Neural progenitor cell (in vitro differentiated cells): ENCODE data around the gene TCHP. TPM values are rescaled to one million over a fixed set of nuclear protein-coding genes. Genes with fewer than 3 reads are reported as not detected.

Source experiments
- DNase-seq: peaks from one replicate; pipeline ENCODE4 v3.0.0-alpha.2; 2016; ENCODE audit warnings: low spot score
- H2AFZ ChIP-seq: fragments of 200-600 bp; sonication (generic); replicated peaks from 2 replicates; pipeline ENCODE4 v1.6.1; 2016; ENCODE audit warnings: antibody characterized with exemption
- H3F3A ChIP-seq: fragments of 200-600 bp; sonication (generic); 2 replicates; pipeline ENCODE4 v1.6.1; 2016; ENCODE audit warnings: antibody characterized with exemption, low read depth
- H3K27ac ChIP-seq: fragments of 200-600 bp; sonication (generic); 2 replicates; pipeline ENCODE4 v1.5.1; 2016; ENCODE audit warnings: mild to moderate bottlenecking
- H3K27me3 ChIP-seq: fragments of 200-600 bp; sonication (generic); 2 replicates; pipeline ENCODE4 v1.6.1; 2016; ENCODE audit warnings: mild to moderate bottlenecking, moderate library complexity
- H3K36me3 ChIP-seq: fragments of 200-600 bp; sonication (generic); 2 replicates; pipeline ENCODE4 v1.5.1; 2016
- H3K4me1 ChIP-seq: fragments of 200-600 bp; sonication (generic); 2 replicates; pipeline ENCODE4 v1.6.1; 2016; ENCODE audit warnings: mixed run types
- H3K4me2 ChIP-seq: fragments of 200-600 bp; sonication (generic); 2 replicates; pipeline ENCODE4 v1.6.1; 2016
- H3K4me3 ChIP-seq: fragments of 200-600 bp; sonication (generic); 2 replicates; pipeline ENCODE4 v1.5.1; 2016
- H3K79me2 ChIP-seq: fragments of 200-600 bp; sonication (generic); 2 replicates; pipeline ENCODE4 v1.6.1; 2016; ENCODE audit warnings: low read depth
- H3K9ac ChIP-seq: fragments of 200-600 bp; sonication (generic); 2 replicates; pipeline ENCODE4 v1.6.1; 2016
- H3K9me3 ChIP-seq: fragments of 200-600 bp; sonication (generic); 2 replicates; pipeline ENCODE4 v1.5.1; 2016; ENCODE audit warnings: low read depth
- H4K20me1 ChIP-seq: fragments of 200-600 bp; sonication (generic); 2 replicates; pipeline ENCODE4 v1.6.1; 2016; ENCODE audit warnings: low read depth
- H3K27ac Mint-ChIP-seq: 3 replicates; pipeline ENCODE4 v1.8.0; 2021; ENCODE audit warnings: mixed read lengths
- H3K27me3 Mint-ChIP-seq: 2 replicates; pipeline ENCODE4 v1.8.0; 2022; ENCODE audit warnings: low read depth, mild to moderate bottlenecking, inconsistent platforms, moderate library complexity, mixed read lengths; ENCODE audit not compliant: insufficient read depth
- H3K36me3 Mint-ChIP-seq: 3 replicates; pipeline ENCODE4 v1.8.0; 2021; ENCODE audit warnings: mixed read lengths
- H3K4me1 Mint-ChIP-seq: 3 replicates; pipeline ENCODE4 v1.8.0; 2021; ENCODE audit warnings: mixed read lengths
- H3K4me3 Mint-ChIP-seq: 3 replicates; pipeline ENCODE4 v1.8.0; 2021; ENCODE audit warnings: mild to moderate bottlenecking, moderate library complexity, mixed read lengths
- H3K9me3 Mint-ChIP-seq: 3 replicates; pipeline ENCODE4 v1.8.0; 2020; ENCODE audit warnings: mixed read lengths
- EZH2 ChIP-seq: fragments of 200-600 bp; sonication (generic); IDR thresholded peaks from 2 replicates; pipeline ENCODE4 v1.6.1; 2017; ENCODE audit warnings: antibody characterized with exemption, mild to moderate bottlenecking, moderate library complexity
- EZH2phosphoT487 ChIP-seq: fragments of 200-600 bp; sonication (generic); IDR thresholded peaks from 2 replicates; pipeline ENCODE4 v1.6.1; 2017; ENCODE audit warnings: antibody characterized with exemption
- total RNA-seq: library from RNA; depleted of rRNA; stranded (reverse); fragments of >200 nt; gene quantifications from 2 replicates; pipeline ENCODE4 v1.2.3, GENCODE V29; 2015; ENCODE audit warnings: low replicate concordance
- TF ChIP-seq, protein P1 (sequence below): fragments of 200-600 bp; sonication (generic); IDR thresholded peaks from 2 replicates; pipeline ENCODE4 v1.5.1; 2017; ENCODE audit warnings: antibody characterized with exemption, mild to moderate bottlenecking

Gene TCHP
- total RNA-seq, 1 donor from 2014 or later: 15.2 TPM

DNA sequence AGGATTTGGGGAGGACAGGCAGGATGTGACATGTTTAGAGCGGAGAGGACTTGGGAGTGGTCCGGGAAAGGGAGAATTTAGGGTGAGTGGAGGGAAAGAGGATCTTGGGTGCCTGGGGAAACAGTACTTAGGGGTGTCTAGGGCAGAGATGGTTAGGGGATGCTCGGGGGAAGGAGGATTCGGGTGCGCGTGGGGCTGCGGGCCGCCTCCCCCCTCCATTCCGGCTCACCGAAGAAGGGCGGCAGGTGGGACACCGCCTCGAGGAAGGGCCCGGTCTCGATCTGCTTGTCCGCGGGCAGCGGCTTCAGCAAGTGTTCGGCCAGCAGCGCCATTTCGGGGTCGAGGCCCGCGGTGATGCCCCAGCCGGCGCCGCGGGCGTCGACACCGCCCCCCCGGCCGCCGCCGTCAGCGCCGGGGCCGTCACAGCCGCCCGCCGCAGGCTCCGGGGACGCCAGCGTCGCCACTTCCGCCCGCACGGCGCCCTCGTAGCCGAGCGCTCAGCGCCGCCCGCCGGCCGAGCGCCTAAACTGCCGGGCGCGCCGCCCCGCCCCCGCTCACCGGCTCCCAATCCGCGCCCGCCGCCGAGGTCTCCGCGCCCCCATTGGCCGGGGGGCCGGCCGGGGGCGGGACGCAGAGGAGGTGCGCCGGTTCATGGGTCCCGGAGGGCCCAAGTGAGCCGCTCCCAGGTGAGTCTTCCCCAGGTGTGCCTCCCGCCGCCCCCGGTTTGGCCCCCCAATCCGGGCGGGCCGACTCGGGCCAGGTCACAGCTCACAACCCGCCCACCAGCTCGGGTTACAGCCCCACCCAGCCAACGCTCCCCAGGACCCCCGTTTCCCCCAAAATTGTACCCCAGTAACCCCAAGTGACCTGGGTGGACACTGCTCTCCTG lies 19.8 kb upstream of the TCHP start, which contains the start of gene GLTP:
TSS of gene GLTP (minus strand) at position 499 of the 889 bp plus-strand sequence. CDS start at position 332, 167 bp downstream.
- Histone ChIP-seq H3K4me2 (peak within 1 kb of the TSS; percentile 97), H3K4me1 (peaks cover 14% of the 10 kb centered on the region), H3F3A (no peaks in the 10 kb centered on the region), H2AFZ (peak within 1 kb of the TSS; percentile 100), H3K9ac (peak within 1 kb of the TSS; percentile 76), H3K79me2 (peaks cover 21% of the 10 kb centered on the region), H3K9me3 (no peaks in the 10 kb centered on the region), H3K27me3 (peaks cover 18% of the 10 kb centered on the region), H3K27ac (no peak within 1 kb of the TSS), H3K4me3 (peak within 1 kb of the TSS; percentile 90), H4K20me1 (no peaks in the 10 kb centered on the region), H3K36me3 (no peaks in the 10 kb centered on the region)
- H3K27ac Mint-ChIP-seq: peak within 1 kb of the TSS; percentile 64
- peak; percentile 97 for DNase-seq
- H3K36me3 Mint-ChIP-seq: no peaks in the 10 kb centered on the region
- H3K27me3 Mint-ChIP-seq: peaks cover 18% of the 10 kb centered on the region
- H3K9me3 Mint-ChIP-seq: no peaks in the 10 kb centered on the region
- H3K4me1 Mint-ChIP-seq: peaks cover 28% of the 10 kb centered on the region
- H3K4me3 Mint-ChIP-seq: peak within 1 kb of the TSS; percentile 96
- no peak for TF ChIP-seq EZH2phosphoT487
- TF ChIP-seq, protein P1, sequence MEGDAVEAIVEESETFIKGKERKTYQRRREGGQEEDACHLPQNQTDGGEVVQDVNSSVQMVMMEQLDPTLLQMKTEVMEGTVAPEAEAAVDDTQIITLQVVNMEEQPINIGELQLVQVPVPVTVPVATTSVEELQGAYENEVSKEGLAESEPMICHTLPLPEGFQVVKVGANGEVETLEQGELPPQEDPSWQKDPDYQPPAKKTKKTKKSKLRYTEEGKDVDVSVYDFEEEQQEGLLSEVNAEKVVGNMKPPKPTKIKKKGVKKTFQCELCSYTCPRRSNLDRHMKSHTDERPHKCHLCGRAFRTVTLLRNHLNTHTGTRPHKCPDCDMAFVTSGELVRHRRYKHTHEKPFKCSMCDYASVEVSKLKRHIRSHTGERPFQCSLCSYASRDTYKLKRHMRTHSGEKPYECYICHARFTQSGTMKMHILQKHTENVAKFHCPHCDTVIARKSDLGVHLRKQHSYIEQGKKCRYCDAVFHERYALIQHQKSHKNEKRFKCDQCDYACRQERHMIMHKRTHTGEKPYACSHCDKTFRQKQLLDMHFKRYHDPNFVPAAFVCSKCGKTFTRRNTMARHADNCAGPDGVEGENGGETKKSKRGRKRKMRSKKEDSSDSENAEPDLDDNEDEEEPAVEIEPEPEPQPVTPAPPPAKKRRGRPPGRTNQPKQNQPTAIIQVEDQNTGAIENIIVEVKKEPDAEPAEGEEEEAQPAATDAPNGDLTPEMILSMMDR: peak; percentile 55
- TF ChIP-seq EZH2: no peak

DNA sequence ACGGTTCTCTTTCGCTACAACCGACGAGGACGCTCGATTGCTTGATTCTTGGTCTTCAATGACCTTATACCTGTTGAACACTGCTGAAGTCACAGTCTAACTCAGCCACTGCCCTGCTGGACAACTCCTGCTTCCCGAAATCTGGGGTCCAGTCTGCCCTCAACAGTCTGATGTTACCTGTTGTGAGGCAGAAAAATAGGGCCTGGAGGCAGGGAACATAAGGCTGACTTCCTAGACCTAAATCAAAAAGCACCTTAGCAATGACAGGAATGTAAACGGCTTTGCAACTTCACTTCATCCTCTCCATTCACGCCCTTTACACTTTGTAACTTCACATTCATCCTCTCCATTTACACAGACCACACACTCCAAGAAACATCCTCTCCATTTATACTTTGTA lies 19.1 kb upstream of the TCHP start:
- H3K4me3 Mint-ChIP-seq: peak overlapping the region; percentile 88
- peak overlapping the region; percentile 90 for H3K4me3 ChIP-seq
- no peaks in the 10 kb centered on the region for H3K36me3 Mint-ChIP-seq
- TF ChIP-seq EZH2 (no peak), EZH2phosphoT487 (no peak)
- TF ChIP-seq, protein P1: no peak
- peak overlapping the region; percentile 97 for H3K4me2 ChIP-seq
- H3K27ac ChIP-seq: no peak overlapping the region
- H3K36me3 ChIP-seq: no peaks in the 10 kb centered on the region
- peaks cover 18% of the 10 kb centered on the region for H3K27me3 ChIP-seq
- no peaks in the 10 kb centered on the region for H3K9me3 ChIP-seq
- H3K27ac Mint-ChIP-seq: peak overlapping the region; percentile 22
- peaks cover 17% of the 10 kb centered on the region for H3K27me3 Mint-ChIP-seq
- peak overlapping the region; percentile 100 for H2AFZ ChIP-seq
- no peaks in the 10 kb centered on the region for H3K9me3 Mint-ChIP-seq
- peaks cover 21% of the 10 kb centered on the region for H3K79me2 ChIP-seq
- no peaks in the 10 kb centered on the region for H3F3A ChIP-seq
- peak; percentile 28 for DNase-seq
- peaks cover 14% of the 10 kb centered on the region for H3K4me1 ChIP-seq
- H3K9ac ChIP-seq: peak overlapping the region; percentile 24
- H3K4me1 Mint-ChIP-seq: peaks cover 25% of the 10 kb centered on the region
- H4K20me1 ChIP-seq: no peaks in the 10 kb centered on the region

DNA sequence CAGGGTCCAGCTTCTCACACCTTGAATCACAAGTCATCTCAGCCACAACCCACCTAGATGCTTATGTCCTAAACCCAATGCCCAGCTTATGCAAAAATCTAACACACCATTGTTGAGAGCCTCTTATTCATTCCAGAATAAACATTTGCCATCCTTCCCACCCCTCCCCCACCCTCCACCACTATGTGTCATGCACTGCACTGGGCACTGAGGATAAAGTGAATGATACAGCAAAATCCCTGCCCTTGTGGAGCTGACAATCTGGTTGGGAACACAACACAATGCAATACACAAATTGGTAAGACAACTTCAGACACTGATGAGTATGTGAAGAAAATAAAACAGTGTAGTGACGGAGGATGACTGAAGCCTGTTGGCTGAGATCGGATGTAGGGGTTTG lies 18.3 kb upstream of the TCHP start:
- TF ChIP-seq EZH2phosphoT487 (no peak), EZH2 (no peak)
- TF ChIP-seq, protein P1: no peak

More for the DNA sequence above, 18.3 kb upstream of the TCHP start:
- Mint-ChIP-seq H3K27ac (no peak overlapping the region), H3K4me1 (peaks cover 25% of the 10 kb centered on the region), H3K4me3 (peak overlapping the region; percentile 88), H3K27me3 (peaks cover 17% of the 10 kb centered on the region), H3K9me3 (no peaks in the 10 kb centered on the region), H3K36me3 (no peaks in the 10 kb centered on the region)
- no peaks in the 10 kb centered on the region for H3K36me3 ChIP-seq
- H3F3A ChIP-seq: no peaks in the 10 kb centered on the region
- H2AFZ ChIP-seq: no peak overlapping the region
- H3K79me2 ChIP-seq: peaks cover 21% of the 10 kb centered on the region
- H3K9ac ChIP-seq: no peak overlapping the region
- H3K4me2 ChIP-seq: no peak overlapping the region
- no peak overlapping the region for H3K27ac ChIP-seq
- peaks cover 14% of the 10 kb centered on the region for H3K4me1 ChIP-seq
- DNase-seq: no peak
- no peak overlapping the region for H3K4me3 ChIP-seq
- no peaks in the 10 kb centered on the region for H4K20me1 ChIP-seq
- H3K27me3 ChIP-seq: peaks cover 18% of the 10 kb centered on the region
- no peaks in the 10 kb centered on the region for H3K9me3 ChIP-seq
